Transverse colon (tissue), 3 donors: Measurements from ENCODE around the gene TIGAR.

ENCODE experiments used
- POLR2A ChIP-seq: fragments of 450-650 bp; IDR thresholded peaks from one replicate; pipeline ENCODE4 v1.6.1; 2016; ENCODE audit warnings: antibody characterized with exemption, mild to moderate bottlenecking, moderate library complexity
- TF ChIP-seq, protein P1 (sequence below), 5 experiments: fragments of 200-600 bp in 3 of 5; fragments of 450-650 bp in 2 of 5; sonication (generic) in 3 of 5; IDR thresholded peaks; 1 replicate in 2 of 5; 2 replicates in 3 of 5; pipeline ENCODE4 v1.5.1; 2016 to 2017; ENCODE audit warnings: antibody characterized with exemption in 5 of 5, inconsistent platforms in 3 of 5, mild to moderate bottlenecking in 2 of 5, moderate library complexity in 1 of 5

DNA sequence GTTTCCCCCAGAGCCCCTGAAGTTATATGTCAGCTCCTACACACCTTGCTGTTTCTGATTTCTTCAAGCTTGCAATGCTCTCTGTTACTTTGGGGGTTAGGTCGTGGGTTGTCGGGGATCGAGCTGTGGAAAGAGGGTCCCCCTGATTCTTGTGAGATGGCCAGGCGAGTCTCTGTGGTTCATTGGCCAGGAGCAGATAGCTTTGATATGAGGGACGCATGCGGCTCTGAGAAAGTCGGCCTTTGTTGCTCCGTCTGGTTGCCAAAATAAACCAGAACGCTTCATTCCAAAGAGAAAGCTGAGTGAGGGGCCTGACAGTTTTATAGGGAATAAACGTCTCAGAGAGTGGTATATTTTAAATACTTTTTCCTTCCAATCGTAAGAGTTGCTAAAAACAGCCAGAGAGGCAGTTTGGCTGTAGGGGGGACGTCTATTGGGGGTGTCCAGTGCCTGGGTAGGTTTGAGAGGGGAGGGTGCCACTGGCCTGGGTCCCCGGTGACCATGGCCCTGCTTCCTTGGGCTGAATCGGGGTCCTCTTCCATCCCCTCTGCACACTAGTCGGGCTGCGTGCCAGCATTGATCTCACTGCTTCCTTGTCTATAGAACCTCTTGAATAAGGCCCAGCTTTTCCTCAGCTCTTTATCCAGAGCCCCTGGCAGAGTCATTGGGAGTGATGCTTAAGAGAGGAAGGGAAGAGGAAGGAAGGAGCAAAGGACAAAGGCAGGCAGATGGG is 28.5 kb upstream of the TIGAR start:
- TF ChIP-seq, protein P1, sequence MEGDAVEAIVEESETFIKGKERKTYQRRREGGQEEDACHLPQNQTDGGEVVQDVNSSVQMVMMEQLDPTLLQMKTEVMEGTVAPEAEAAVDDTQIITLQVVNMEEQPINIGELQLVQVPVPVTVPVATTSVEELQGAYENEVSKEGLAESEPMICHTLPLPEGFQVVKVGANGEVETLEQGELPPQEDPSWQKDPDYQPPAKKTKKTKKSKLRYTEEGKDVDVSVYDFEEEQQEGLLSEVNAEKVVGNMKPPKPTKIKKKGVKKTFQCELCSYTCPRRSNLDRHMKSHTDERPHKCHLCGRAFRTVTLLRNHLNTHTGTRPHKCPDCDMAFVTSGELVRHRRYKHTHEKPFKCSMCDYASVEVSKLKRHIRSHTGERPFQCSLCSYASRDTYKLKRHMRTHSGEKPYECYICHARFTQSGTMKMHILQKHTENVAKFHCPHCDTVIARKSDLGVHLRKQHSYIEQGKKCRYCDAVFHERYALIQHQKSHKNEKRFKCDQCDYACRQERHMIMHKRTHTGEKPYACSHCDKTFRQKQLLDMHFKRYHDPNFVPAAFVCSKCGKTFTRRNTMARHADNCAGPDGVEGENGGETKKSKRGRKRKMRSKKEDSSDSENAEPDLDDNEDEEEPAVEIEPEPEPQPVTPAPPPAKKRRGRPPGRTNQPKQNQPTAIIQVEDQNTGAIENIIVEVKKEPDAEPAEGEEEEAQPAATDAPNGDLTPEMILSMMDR (IDR thresholded peaks at IDR 0.05) = no peak
- no peak for TF ChIP-seq POLR2A
